ENCODE data around the gene ZNF354C. TPM values are rescaled to one million over a fixed set of nuclear protein-coding genes. Genes with fewer than 3 reads are reported as not detected.

ZNF354C gene
- total RNA-seq, 2 donors from 2014 or later: 3.6 to 4.1 TPM

DNA sequence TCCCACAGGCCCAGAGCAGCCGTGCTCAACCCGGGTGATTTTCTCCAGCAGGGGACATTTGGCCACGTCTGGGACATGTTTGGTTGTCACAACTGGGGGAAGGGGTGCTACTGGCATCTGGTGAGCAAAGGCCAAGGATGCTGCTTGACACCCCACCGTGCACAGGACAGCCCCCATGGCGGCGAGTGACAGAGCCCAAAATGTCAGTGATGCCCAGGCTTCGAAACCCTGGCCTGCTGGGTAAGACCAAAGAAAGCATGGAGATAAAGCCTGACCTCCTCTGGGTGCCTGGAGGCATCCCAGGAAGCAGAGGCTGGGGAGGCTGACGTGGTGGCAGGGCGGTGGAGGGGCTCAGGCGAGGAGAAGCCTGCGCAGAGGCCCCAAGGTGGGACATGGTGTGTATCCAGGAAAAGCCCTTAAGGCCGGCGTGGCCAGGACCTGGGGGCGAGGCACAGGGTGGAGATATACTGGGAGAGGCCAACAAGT, 66.4 kb downstream of the ZNF354C start:
- Mint-ChIP-seq H3K36me3 (ENCODE audit: low read depth) (no peaks in the 10 kb centered on the region), H3K27ac (no peak overlapping the region), H3K4me3 (peak overlapping the region; percentile 15), H3K27me3 (peaks cover 4% of the 10 kb centered on the region), H3K4me1 (peaks cover 2% of the 10 kb centered on the region)
- H3K9me3 ChIP-seq (ENCODE audit: control insufficient read depth, low read length, poor library complexity, severe bottlenecking): no peaks in the 10 kb centered on the region
- ATAC-seq: no peak
- no peak for DNase-seq

GRCh38 chr5:179127136-179128040, 67.2 kb downstream of the ZNF354C start:
- Mint-ChIP-seq H3K27me3 (peaks cover 4% of the 10 kb centered on the region), H3K27ac (no peak overlapping the region), H3K4me1 (peaks cover 2% of the 10 kb centered on the region), H3K4me3 (no peak overlapping the region), H3K36me3 (ENCODE audit: low read depth) (no peaks in the 10 kb centered on the region)
- H3K9me3 ChIP-seq (ENCODE audit: control insufficient read depth, low read length, poor library complexity, severe bottlenecking): no peaks in the 10 kb centered on the region
- ATAC-seq: no peak
- DNase-seq: no peak

DNA sequence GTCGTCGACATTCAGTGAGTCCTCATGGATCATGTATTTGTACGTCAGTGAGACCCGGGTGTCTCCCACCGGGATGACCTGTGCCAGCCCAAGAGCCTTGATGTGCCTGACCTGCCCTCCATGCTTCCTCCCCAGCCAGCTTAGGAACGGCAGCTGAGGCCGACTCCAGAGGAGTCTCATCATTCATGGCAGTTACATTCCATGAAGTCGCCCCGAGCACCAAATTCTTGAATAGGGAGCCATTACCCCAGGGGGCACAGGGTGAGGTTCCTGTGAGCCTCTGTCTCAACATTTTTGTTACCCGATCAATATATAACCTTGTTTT, 67.8 kb downstream of the ZNF354C start:
- Mint-ChIP-seq H3K4me1 (peaks cover 2% of the 10 kb centered on the region), H3K36me3 (ENCODE audit: low read depth) (no peaks in the 10 kb centered on the region), H3K4me3 (no peak overlapping the region), H3K27ac (no peak overlapping the region), H3K27me3 (peaks cover 4% of the 10 kb centered on the region)
- no peak for ATAC-seq
- H3K9me3 ChIP-seq (ENCODE audit: control insufficient read depth, low read length, poor library complexity, severe bottlenecking): no peaks in the 10 kb centered on the region
- no peak for DNase-seq

GRCh38 chr5:179128976-179129375, 68.8 kb downstream of the ZNF354C start:
- Mint-ChIP-seq H3K27ac (no peak overlapping the region), H3K27me3 (peaks cover 4% of the 10 kb centered on the region), H3K36me3 (ENCODE audit: low read depth) (no peaks in the 10 kb centered on the region), H3K4me3 (no peak overlapping the region), H3K4me1 (peaks cover 2% of the 10 kb centered on the region)
- DNase-seq: no peak
- ATAC-seq: no peak
- H3K9me3 ChIP-seq (ENCODE audit: control insufficient read depth, low read length, poor library complexity, severe bottlenecking): no peaks in the 10 kb centered on the region

DNA sequence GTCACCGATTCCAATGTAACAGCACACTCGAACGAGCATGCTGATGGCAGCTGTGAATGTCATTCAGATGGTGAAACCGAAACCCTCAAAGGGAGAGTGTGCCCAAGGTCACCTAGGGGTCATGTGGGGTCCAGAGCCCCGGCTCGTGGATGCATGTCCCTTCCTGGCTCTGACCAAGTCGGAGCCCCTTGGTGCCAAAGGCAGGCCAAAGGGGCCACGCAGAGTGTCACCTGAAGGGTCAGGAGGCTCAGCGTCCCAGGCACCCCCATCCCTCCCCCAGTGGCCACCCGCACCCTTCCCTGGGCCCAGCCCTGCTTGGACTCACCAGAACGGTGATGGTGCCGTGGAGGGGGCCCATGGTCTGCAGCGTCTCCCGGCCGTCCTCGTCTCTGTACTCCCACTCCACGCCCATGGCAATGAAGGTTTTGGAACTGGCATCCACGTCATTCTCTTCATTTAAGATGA, 69.5 kb downstream of the ZNF354C start:
- no peaks in the 10 kb centered on the region for H3K36me3 Mint-ChIP-seq (ENCODE audit: low read depth)
- peaks cover 2% of the 10 kb centered on the region for H3K4me1 Mint-ChIP-seq
- H3K27me3 Mint-ChIP-seq: peaks cover 4% of the 10 kb centered on the region

DNA sequence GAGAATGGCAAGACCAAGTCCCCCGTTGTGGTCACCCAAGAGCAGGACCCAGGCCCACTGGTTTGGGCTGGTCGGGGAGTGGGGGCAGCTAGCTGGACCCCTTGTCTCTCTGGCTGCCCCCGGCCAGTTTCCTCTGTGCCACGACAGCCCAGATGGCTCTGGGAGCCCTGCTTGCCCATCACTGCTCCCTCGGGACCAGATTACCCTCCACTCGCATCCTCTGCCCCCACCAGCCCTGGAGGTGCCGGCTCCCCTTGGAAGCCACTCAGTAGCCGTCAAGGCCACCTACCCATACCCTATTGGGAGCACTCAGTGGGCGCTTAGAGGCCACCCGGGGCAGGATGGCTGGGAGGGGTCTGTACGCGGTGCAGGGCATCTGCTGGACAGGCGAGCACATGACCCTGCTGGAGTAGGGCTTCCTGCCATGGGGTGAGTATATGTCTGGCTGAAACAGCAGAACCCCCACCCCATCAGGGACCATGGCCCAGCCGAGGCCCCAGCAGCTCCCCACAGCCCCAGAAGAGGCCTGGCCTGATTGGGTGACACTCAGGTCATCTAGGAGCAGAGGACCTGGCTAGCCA, 70.0 kb downstream of the ZNF354C start:
- H3K27me3 Mint-ChIP-seq: peaks cover 4% of the 10 kb centered on the region

More for the DNA sequence above, 69.5 kb downstream of the ZNF354C start:
- no peak for DNase-seq
- no peak overlapping the region for H3K27ac Mint-ChIP-seq
- H3K9me3 ChIP-seq (ENCODE audit: control insufficient read depth, low read length, poor library complexity, severe bottlenecking): no peaks in the 10 kb centered on the region
- H3K4me3 Mint-ChIP-seq: no peak overlapping the region
- ATAC-seq: no peak

DNA sequence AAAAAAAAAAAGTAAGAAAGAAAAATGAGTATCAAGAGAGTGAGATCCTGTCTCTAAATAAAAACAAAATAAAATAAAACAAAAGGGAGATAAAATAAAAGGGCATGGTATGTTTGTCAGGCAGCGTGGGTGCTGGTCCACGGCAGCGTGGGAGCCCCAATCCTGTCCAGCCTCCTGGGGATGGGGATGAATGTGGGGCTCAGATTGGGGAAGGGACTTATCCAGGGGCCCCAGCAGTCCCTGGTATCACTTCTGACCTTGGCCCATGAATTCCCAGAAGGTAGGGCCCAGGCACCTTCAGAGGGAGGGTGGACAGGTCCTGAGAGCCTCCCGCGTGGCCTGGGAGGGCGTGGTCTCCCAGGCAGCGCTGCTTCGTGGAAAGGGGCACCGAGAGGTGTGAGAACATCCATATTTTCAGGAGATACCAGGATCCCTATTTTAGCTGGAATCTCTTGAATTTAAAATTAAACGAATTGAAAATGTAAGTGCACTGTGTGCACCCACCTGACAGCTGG, 71.2 kb downstream of the ZNF354C start:
- H3K9me3 ChIP-seq (ENCODE audit: control insufficient read depth, low read length, poor library complexity, severe bottlenecking): no peaks in the 10 kb centered on the region
- H3K36me3 Mint-ChIP-seq (ENCODE audit: low read depth): no peaks in the 10 kb centered on the region
- peaks cover 4% of the 10 kb centered on the region for H3K27me3 Mint-ChIP-seq
- DNase-seq (no peak), ATAC-seq (no peak)
- H3K4me1 Mint-ChIP-seq: peaks cover 2% of the 10 kb centered on the region
- no peak overlapping the region for H3K4me3 Mint-ChIP-seq
- no peak overlapping the region for H3K27ac Mint-ChIP-seq

More for the DNA sequence above, 70.0 kb downstream of the ZNF354C start:
- ATAC-seq (no peak), DNase-seq (no peak)
- H3K9me3 ChIP-seq (ENCODE audit: control insufficient read depth, low read length, poor library complexity, severe bottlenecking): no peaks in the 10 kb centered on the region
- Mint-ChIP-seq H3K36me3 (ENCODE audit: low read depth) (no peaks in the 10 kb centered on the region), H3K27ac (no peak overlapping the region), H3K4me1 (peaks cover 2% of the 10 kb centered on the region), H3K4me3 (no peak overlapping the region)

DNA sequence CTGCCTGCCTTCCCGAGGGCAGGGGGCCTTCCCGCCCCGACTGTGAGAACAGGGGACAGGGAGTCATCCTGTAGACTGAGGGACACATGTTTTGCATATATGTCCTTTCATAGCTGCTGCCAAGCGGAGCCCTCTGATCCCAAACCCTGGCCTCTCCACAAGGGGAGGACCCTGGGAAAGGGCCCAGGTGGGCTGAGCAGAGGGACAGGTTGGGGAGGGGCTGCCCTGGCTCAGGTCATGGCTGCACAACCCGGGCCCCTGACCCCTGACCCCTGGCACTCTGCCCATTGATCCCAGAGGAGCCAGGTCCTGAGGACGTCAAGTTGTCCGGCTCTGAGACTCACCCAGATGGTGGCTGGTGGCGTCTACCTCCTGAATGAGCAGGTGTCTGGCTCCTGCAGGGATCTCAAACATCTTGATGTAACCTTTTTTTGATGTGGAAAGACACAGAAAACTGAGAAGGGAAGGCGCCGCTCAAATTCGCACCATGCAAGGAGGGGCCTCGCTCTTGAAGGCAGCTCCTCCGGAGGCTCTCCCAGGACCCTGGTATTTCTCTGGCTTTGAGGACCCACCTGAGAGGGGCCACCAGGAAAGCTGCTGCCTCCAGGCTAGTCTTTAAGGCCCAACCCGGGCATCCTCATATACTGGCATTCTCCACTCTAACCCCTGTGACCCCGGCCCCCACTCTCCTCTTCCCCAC, 71.9 kb downstream of the ZNF354C start:
- H3K27me3 Mint-ChIP-seq: peaks cover 4% of the 10 kb centered on the region

GRCh38 chr5:179132586-179133355, 72.6 kb downstream of the ZNF354C start:
- no peak for ATAC-seq
- Mint-ChIP-seq H3K27me3 (peaks cover 4% of the 10 kb centered on the region), H3K4me1 (peaks cover 2% of the 10 kb centered on the region), H3K36me3 (ENCODE audit: low read depth) (no peaks in the 10 kb centered on the region), H3K4me3 (no peak overlapping the region), H3K27ac (no peak overlapping the region)
- no peak for DNase-seq
- H3K9me3 ChIP-seq (ENCODE audit: control insufficient read depth, low read length, poor library complexity, severe bottlenecking): no peaks in the 10 kb centered on the region

More for the DNA sequence above, 71.9 kb downstream of the ZNF354C start:
- peaks cover 2% of the 10 kb centered on the region for H3K4me1 Mint-ChIP-seq
- no peaks in the 10 kb centered on the region for H3K9me3 ChIP-seq (ENCODE audit: control insufficient read depth, low read length, poor library complexity, severe bottlenecking)
- DNase-seq (no peak), ATAC-seq (no peak)
- no peaks in the 10 kb centered on the region for H3K36me3 Mint-ChIP-seq (ENCODE audit: low read depth)
- H3K27ac Mint-ChIP-seq: no peak overlapping the region
- H3K4me3 Mint-ChIP-seq: no peak overlapping the region

Other genes starting within 250 kb of the ZNF354C start
- 1 to 10 TPM; 8.8 to 9.8 TPM for gene ZNF354B, start 200.4 kb upstream of the ZNF354C start, total RNA-seq
- gene ZFP2, start 164.5 kb upstream of the ZNF354C start, total RNA-seq: under 1 TPM; 0.50 to 0.52 TPM
- gene ZNF454, start 119.2 kb upstream of the ZNF354C start, total RNA-seq: not detected
- not detected for gene GRM6, start 65.1 kb upstream of the ZNF354C start, total RNA-seq
- 1 to 10 TPM; 4.8 to 4.9 TPM for gene ZNF879, start 36.6 kb upstream of the ZNF354C start, total RNA-seq